ENCODE data around the gene SMKR1.

SMKR1 gene

DNA sequence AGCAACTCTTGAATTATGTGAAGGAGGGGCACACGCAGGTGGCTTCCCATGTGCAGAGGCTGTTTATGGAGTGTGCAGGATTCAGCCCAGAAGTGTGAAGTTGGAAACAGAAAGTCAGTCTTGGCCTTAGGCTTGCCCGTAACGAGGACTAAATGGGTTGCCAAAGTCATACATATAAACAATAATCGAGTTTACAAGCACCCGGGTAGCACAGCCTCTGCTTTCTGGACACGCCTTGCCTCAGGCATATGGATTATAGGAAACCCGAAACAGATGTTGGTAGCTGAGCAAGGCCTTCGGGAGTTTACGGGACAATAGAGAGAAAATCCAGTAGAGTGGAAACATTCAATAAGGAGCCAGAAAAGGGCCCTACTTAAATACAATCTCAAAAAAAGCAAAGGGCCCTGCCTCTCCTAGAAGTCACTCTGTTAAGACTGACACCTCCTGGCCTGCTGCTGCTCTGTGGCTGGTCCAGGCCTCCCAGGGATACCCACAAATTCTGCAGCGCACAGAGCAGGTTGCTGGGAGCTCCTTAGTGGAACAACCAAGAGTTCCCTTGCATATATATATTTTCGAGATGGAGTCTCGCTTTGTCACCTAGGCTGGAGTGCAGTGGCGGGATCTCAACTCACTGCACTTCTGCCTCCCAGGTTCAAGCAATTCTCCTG is 48.5 kb downstream of the SMKR1 start:
- H3K4me1 ChIP-seq (ENCODE audit: insufficient read depth, poor library complexity, severe bottlenecking), result peaks cover 6% of the 10 kb centered on the region
- no peaks in the 10 kb centered on the region for H3K27me3 ChIP-seq (ENCODE audit: insufficient read depth, poor library complexity, severe bottlenecking)
- no peaks in the 10 kb centered on the region for H3K36me3 ChIP-seq (ENCODE audit: low read depth)
- ATAC-seq (ENCODE audit: low read depth) (no peak), DNase-seq (ENCODE audit: low spot score) (no peak)
- H3K27ac ChIP-seq (ENCODE audit: poor library complexity, severe bottlenecking), result no peak overlapping the region
- TF ChIP-seq, protein P1, sequence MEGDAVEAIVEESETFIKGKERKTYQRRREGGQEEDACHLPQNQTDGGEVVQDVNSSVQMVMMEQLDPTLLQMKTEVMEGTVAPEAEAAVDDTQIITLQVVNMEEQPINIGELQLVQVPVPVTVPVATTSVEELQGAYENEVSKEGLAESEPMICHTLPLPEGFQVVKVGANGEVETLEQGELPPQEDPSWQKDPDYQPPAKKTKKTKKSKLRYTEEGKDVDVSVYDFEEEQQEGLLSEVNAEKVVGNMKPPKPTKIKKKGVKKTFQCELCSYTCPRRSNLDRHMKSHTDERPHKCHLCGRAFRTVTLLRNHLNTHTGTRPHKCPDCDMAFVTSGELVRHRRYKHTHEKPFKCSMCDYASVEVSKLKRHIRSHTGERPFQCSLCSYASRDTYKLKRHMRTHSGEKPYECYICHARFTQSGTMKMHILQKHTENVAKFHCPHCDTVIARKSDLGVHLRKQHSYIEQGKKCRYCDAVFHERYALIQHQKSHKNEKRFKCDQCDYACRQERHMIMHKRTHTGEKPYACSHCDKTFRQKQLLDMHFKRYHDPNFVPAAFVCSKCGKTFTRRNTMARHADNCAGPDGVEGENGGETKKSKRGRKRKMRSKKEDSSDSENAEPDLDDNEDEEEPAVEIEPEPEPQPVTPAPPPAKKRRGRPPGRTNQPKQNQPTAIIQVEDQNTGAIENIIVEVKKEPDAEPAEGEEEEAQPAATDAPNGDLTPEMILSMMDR (IDR thresholded peaks at IDR 0.05; ENCODE audit: poor library complexity, severe bottlenecking), result no peak
- H3K4me3 ChIP-seq (ENCODE audit: severe bottlenecking), result no peak overlapping the region
- no peaks in the 10 kb centered on the region for H3K9me3 ChIP-seq (ENCODE audit: severe bottlenecking)

DNA sequence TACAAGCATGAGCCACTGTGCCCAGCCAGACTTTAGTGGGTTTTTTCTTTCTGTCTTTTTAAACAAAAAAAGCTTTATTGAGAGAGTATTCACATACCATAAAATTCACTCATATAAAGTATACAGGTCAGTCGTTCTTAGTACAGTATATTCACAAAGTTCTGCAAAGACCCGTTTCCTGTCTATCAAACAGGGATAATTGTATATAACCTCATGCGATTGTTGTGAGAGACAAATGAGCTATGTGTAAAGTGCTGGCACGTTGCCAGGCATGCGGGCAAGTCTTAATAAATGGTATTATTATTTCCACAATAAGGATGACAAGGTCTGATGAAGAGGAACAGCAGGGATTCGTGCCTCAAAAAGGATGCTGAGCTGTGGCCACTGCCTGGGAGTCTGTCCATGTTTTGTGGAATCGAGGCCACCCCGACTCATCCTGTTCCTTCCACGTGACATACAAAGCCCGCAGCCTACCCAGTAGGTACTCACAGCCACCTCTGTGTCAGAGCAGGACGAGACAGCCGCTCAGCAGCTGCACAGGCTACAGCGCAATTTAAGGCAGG is 51.6 kb downstream of the SMKR1 start:
- DNase-seq (ENCODE audit: low spot score) (no peak), ATAC-seq (ENCODE audit: low read depth) (peak; percentile 90)
- no peaks in the 10 kb centered on the region for H3K9me3 ChIP-seq (ENCODE audit: severe bottlenecking)
- no peak overlapping the region for H3K27ac ChIP-seq (ENCODE audit: poor library complexity, severe bottlenecking)
- TF ChIP-seq, protein P1 (IDR thresholded peaks at IDR 0.05; ENCODE audit: poor library complexity, severe bottlenecking), result no peak
- no peaks in the 10 kb centered on the region for H3K36me3 ChIP-seq (ENCODE audit: low read depth)
- H3K4me3 ChIP-seq (ENCODE audit: severe bottlenecking), result no peak overlapping the region
- peaks cover 6% of the 10 kb centered on the region for H3K4me1 ChIP-seq (ENCODE audit: insufficient read depth, poor library complexity, severe bottlenecking)
- H3K27me3 ChIP-seq (ENCODE audit: insufficient read depth, poor library complexity, severe bottlenecking), result no peaks in the 10 kb centered on the region

DNA sequence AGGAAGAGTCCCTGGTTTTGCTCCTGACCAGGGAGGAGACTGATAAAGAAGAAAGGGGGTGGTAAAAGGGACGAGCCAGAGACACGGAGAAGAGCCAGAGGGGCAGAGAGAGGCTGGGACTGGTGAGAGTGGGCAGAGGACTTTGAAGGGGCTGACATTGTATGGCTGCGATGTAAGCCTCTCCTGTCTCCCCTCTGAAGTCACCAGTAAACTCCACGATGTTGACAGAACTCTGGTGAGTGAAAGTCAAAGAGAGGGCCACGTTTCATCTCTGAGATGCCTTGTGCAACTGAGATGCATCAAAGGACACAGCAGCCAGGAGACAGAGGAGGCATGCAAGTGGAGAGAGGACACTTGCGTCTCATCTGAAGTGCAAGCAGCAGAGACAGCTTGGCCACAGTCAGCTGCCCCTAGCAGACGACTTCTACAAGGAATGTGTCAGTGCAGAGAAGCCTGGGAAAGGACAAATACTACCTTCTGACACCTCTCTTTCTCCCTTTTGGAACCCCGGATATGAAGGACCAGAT is 54.3 kb downstream of the SMKR1 start:
- Histone ChIP-seq H3K4me3 (ENCODE audit: severe bottlenecking) (no peak overlapping the region), H3K27ac (ENCODE audit: poor library complexity, severe bottlenecking) (no peak overlapping the region), H3K9me3 (ENCODE audit: severe bottlenecking) (no peaks in the 10 kb centered on the region), H3K4me1 (ENCODE audit: insufficient read depth, poor library complexity, severe bottlenecking) (peaks cover 6% of the 10 kb centered on the region), H3K27me3 (ENCODE audit: insufficient read depth, poor library complexity, severe bottlenecking) (no peaks in the 10 kb centered on the region), H3K36me3 (ENCODE audit: low read depth) (no peaks in the 10 kb centered on the region)
- ATAC-seq (ENCODE audit: low read depth) (no peak), DNase-seq (ENCODE audit: low spot score) (no peak)
- TF ChIP-seq, protein P1 (IDR thresholded peaks at IDR 0.05; ENCODE audit: poor library complexity, severe bottlenecking), result no peak

DNA sequence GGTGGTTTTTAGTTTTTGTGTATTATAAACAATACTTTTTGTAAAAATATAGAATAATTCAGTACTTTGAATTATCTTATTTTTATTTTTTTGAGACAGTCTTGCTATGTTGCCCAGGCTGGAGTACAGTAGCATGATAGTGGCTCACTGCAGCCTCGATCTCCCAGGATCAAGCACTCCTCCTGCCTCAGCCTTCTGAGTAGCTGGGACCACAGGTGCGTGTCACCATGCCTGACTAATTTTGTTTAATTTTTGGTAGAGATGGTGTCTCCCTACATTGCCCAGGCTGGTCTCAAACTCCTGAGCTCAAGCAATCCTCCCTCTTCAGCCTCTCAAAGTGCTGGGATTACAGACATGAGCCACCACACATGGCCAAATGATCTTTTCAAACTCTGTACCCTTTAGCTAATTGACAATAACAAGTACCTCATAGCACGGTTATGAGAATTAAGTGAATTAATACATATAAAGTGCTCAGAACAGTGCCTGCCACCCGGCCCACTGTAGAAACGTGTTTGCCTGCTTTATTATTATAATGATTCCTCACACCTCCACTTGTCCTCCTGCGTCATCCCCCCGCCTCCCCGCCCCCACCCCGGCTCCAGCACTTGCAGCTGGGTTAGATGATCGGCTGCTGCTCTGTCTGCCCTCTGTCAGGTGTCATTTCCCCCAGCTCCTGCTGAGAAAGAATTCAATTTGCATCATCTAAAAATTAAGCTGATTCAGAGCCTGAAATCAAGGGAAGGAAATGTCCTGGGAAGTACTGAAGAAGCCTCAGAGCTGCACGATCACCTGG is 55.6 kb downstream of the SMKR1 start:
- no peaks in the 10 kb centered on the region for H3K9me3 ChIP-seq (ENCODE audit: severe bottlenecking)
- H3K27ac ChIP-seq (ENCODE audit: poor library complexity, severe bottlenecking), result no peak overlapping the region
- DNase-seq (ENCODE audit: low spot score), result no peak
- TF ChIP-seq, protein P1 (IDR thresholded peaks at IDR 0.05; ENCODE audit: poor library complexity, severe bottlenecking), result no peak
- H3K4me1 ChIP-seq (ENCODE audit: insufficient read depth, poor library complexity, severe bottlenecking), result peaks cover 6% of the 10 kb centered on the region
- no peaks in the 10 kb centered on the region for H3K36me3 ChIP-seq (ENCODE audit: low read depth)
- ATAC-seq (ENCODE audit: low read depth), result no peak
- H3K27me3 ChIP-seq (ENCODE audit: insufficient read depth, poor library complexity, severe bottlenecking), result no peaks in the 10 kb centered on the region
- no peak overlapping the region for H3K4me3 ChIP-seq (ENCODE audit: severe bottlenecking)
